ENCODE results near the gene RBMS1.

GRCh38 chr2:160301420-160301819, 192.2 kb downstream of the RBMS1 start:
- TF ChIP-seq POLR2A (IDR thresholded peaks at IDR 0.05; ENCODE audit: low read depth, low read length) (no peak), TAF1 (IDR thresholded peaks at IDR 0.05; ENCODE audit: low read depth, low read length) (no peak), POLR2AphosphoS5 (IDR thresholded peaks at IDR 0.05; ENCODE audit: low read depth, low read length) (no peak)

All from GM12891 (cell line).